GM23338 (cell line): ENCODE data around the gene AIG1. TPM values are rescaled to one million over a fixed set of nuclear protein-coding genes. Genes with fewer than 3 reads are reported as not detected.
A peak's percentile ranks its signal among the peaks of the same experiment; 100 is the strongest.

Source experiments
- ATAC-seq: fragments of 200-7000 bp; cut with Tn5 transposase; 3 replicates; pipeline ENCODE4 v1.9.1; 2020
- DNase-seq: peaks from one replicate; pipeline ENCODE4 v3.0.0-alpha.2; 2015; ENCODE audit warnings: low spot score
- H2AFZ ChIP-seq: fragments of 200-600 bp; sonication (generic); 2 replicates; pipeline ENCODE4 v1.8.0; 2016; ENCODE audit warnings: antibody characterized with exemption, mild to moderate bottlenecking, moderate library complexity
- H3F3A ChIP-seq: fragments of 200-600 bp; sonication (generic); replicated peaks from 2 replicates; pipeline ENCODE4 v1.8.0; 2017; ENCODE audit warnings: antibody characterized with exemption, mixed run types, low read depth
- H3K27ac ChIP-seq: fragments of 200-600 bp; sonication (generic); 2 replicates; pipeline ENCODE4 v1.6.1; 2016; ENCODE audit warnings: low read depth
- H3K27me3 ChIP-seq: fragments of 200-600 bp; sonication (generic); 2 replicates; pipeline ENCODE4 v1.8.0; 2016; ENCODE audit warnings: mild to moderate bottlenecking, mixed run types, moderate library complexity; ENCODE audit not compliant: insufficient read depth
- H3K36me3 ChIP-seq: fragments of 200-600 bp; sonication (generic); 2 replicates; pipeline ENCODE4 v1.8.0; 2016; ENCODE audit warnings: mild to moderate bottlenecking; ENCODE audit not compliant: insufficient read depth
- H3K4me1 ChIP-seq: fragments of 200-600 bp; sonication (generic); 2 replicates; pipeline ENCODE4 v1.8.0; 2016; ENCODE audit warnings: mild to moderate bottlenecking, moderate library complexity; ENCODE audit not compliant: insufficient read depth
- H3K4me2 ChIP-seq: fragments of 200-600 bp; sonication (generic); 2 replicates; pipeline ENCODE4 v1.7.1; 2017; ENCODE audit warnings: mixed run types
- H3K4me3 ChIP-seq: fragments of 200-600 bp; sonication (generic); 2 replicates; pipeline ENCODE4 v1.6.1; 2016; ENCODE audit warnings: mixed run types
- H3K79me2 ChIP-seq: fragments of 200-600 bp; sonication (generic); replicated peaks from 2 replicates; pipeline ENCODE4 v1.8.0; 2017; ENCODE audit warnings: mild to moderate bottlenecking; ENCODE audit not compliant: insufficient read depth
- H3K9me2 ChIP-seq: fragments of 200-600 bp; sonication (generic); 2 replicates; pipeline ENCODE4 v1.8.0; 2017; ENCODE audit not compliant: insufficient read depth
- H4K20me1 ChIP-seq: fragments of 200-600 bp; sonication (generic); replicated peaks from 2 replicates; pipeline ENCODE4 v1.8.0; 2017; ENCODE audit warnings: mild to moderate bottlenecking; ENCODE audit not compliant: insufficient read depth
- H3K27ac Mint-ChIP-seq: 2 replicates; pipeline ENCODE4 v1.8.0; 2020; ENCODE audit warnings: inconsistent platforms, mild to moderate bottlenecking, moderate library complexity, mixed read lengths
- H3K27me3 Mint-ChIP-seq: 3 replicates; pipeline ENCODE4 v1.8.0; 2022; ENCODE audit warnings: low read depth, mild to moderate bottlenecking, moderate library complexity, mixed read lengths, inconsistent platforms; ENCODE audit not compliant: insufficient read depth, poor library complexity
- H3K36me3 Mint-ChIP-seq: 3 replicates; pipeline ENCODE4 v1.8.0; 2021; ENCODE audit warnings: low read depth, mild to moderate bottlenecking, inconsistent platforms, moderate library complexity, mixed read lengths
- H3K4me1 Mint-ChIP-seq: 3 replicates; pipeline ENCODE4 v1.8.0; 2020; ENCODE audit warnings: mild to moderate bottlenecking, inconsistent platforms, mixed read lengths
- H3K4me3 Mint-ChIP-seq: 3 replicates; pipeline ENCODE4 v1.8.0; 2021; ENCODE audit warnings: moderate library complexity, mild to moderate bottlenecking, inconsistent platforms, mixed read lengths
- H3K9me3 Mint-ChIP-seq: 3 replicates; pipeline ENCODE4 v1.8.0; 2020; ENCODE audit warnings: moderate library complexity, mild to moderate bottlenecking, inconsistent platforms, mixed read lengths
- CREB1 ChIP-seq: fragments of 250-450 bp; sonication (Bioruptor Pico); IDR thresholded peaks from 2 replicates; pipeline ENCODE4 v1.5.0; 2020; ENCODE audit warnings: low read depth, mild to moderate bottlenecking, moderate library complexity
- EZH2 ChIP-seq: fragments of 200-600 bp; sonication (generic); IDR thresholded peaks from one replicate; pipeline ENCODE4 v1.8.0; 2017; ENCODE audit warnings: antibody characterized with exemption, mild to moderate bottlenecking, low read depth; ENCODE audit not compliant: unreplicated experiment
- EZH2phosphoT487 ChIP-seq: fragments of 200-600 bp; sonication (generic); IDR thresholded peaks from one replicate; pipeline ENCODE4 v1.8.1; 2018; ENCODE audit warnings: antibody characterized with exemption; ENCODE audit not compliant: unreplicated experiment
- JUNB ChIP-seq: IDR thresholded peaks from one replicate; pipeline ENCODE4 v1.6.1; 2016; ENCODE audit warnings: antibody characterized with exemption; ENCODE audit not compliant: unreplicated experiment
- NANOG ChIP-seq: IDR thresholded peaks from 2 replicates; pipeline ENCODE4 v1.6.1; 2016; ENCODE audit warnings: antibody characterized with exemption, borderline replicate concordance
- POLR2AphosphoS5 ChIP-seq: IDR thresholded peaks from 2 replicates; pipeline ENCODE4 v1.6.1; 2016; ENCODE audit warnings: antibody characterized with exemption, low read depth
- ZNF114 ChIP-seq: fragments of 250-450 bp; sonication (Bioruptor Pico); IDR thresholded peaks from 2 replicates; pipeline ENCODE4 v1.5.0; 2020; ENCODE audit warnings: mild to moderate bottlenecking, moderate library complexity
- ZNF331 ChIP-seq: fragments of 250-450 bp; sonication (Bioruptor Pico); IDR thresholded peaks from 2 replicates; pipeline ENCODE4 v1.5.0; 2020; ENCODE audit warnings: low read depth, mild to moderate bottlenecking, moderate library complexity
- polyA plus RNA-seq: library from polyadenylated mRNA; unstranded; fragments of >200 nt; fragmentation: Nextera tagmentation; extraction: Ambion mirVana; gene quantifications from 2 replicates; pipeline ENCODE4 v1.2.1, GENCODE V29; 2016
- total RNA-seq: library from RNA; depleted of rRNA; stranded (reverse); fragments of >200 nt; shearing (Covaris generic); gene quantifications from 2 replicates; pipeline ENCODE4 v1.2.3, GENCODE V29; 2014
- TF ChIP-seq, protein P1 (sequence below), 2 experiments: fragments of 200-600 bp in 1 of 2; sonication (generic) in 1 of 2; conservative IDR thresholded peaks; 2 replicates each; pipeline versions ENCODE4 v1.5.1 to v1.6.1; 2016 to 2017; ENCODE audit warnings: antibody characterized with exemption in 2 of 2, low read depth in 2 of 2, mild to moderate bottlenecking in 2 of 2, moderate library complexity in 1 of 2
- TF ChIP-seq, protein P2 (sequence below): IDR thresholded peaks from 2 replicates; pipeline ENCODE4 v1.6.1; 2016; ENCODE audit warnings: antibody characterized with exemption
- TF ChIP-seq, protein P3 (sequence below): IDR thresholded peaks from one replicate; pipeline ENCODE4 v1.6.1; 2018; ENCODE audit warnings: antibody characterized with exemption; ENCODE audit not compliant: unreplicated experiment

Gene AIG1
- total and polyA plus RNA-seq, 2 experiments from 2014 or later, result 65.2 to 88.4 TPM

DNA sequence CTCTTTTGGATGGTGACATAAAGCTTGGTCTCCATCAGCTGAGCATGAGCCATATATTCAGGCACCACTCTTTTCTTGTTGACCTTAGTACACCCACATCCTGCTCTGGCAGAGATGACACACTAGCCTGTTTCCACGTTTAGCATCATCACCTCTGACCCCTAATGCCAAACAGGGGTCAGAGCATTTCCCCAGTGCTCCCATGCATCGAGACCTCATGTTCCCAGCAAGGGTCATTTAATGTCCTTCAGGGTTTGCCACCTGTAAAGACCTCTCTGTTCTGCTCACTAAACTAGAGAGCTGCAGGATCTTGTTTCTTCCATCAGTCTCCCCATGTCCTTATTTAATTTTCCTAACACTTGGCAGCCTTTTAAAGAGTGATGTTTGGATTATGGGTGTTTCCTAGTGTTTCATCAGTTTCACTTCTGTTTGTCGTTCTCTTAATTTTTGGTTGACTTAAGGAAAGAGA, 97.5 kb downstream of the AIG1 start:
- Histone ChIP-seq H3K79me2 (0 out of 2 replicates have a peak, but pooled peaks cover 2% of the 10 kb centered on the region), H3K27ac (no peak overlapping the region), H2AFZ (no peak overlapping the region), H4K20me1 (0 out of 2 replicates have a peak, but pooled peaks cover 3% of the 10 kb centered on the region), H3K27me3 (no peaks in the 10 kb centered on the region), H3K4me1 (peaks cover 9% of the 10 kb centered on the region; the same call in 1 of the 2 replicates), H3F3A (no peaks in the 10 kb centered on the region), H3K36me3 (no peaks in the 10 kb centered on the region), H3K4me2 (no peak overlapping the region), H3K9me2 (no peaks in the 10 kb centered on the region), H3K4me3 (no peak overlapping the region)
- no peak for ATAC-seq
- H3K27ac Mint-ChIP-seq, result no peak overlapping the region
- H3K27me3 Mint-ChIP-seq, result no peaks in the 10 kb centered on the region
- no peaks in the 10 kb centered on the region for H3K36me3 Mint-ChIP-seq
- no peak for DNase-seq
- no peak overlapping the region for H3K4me3 Mint-ChIP-seq
- H3K4me1 Mint-ChIP-seq, result peaks cover 2% of the 10 kb centered on the region; the same call in 1 of the 3 replicates
- TF ChIP-seq, protein P1, sequence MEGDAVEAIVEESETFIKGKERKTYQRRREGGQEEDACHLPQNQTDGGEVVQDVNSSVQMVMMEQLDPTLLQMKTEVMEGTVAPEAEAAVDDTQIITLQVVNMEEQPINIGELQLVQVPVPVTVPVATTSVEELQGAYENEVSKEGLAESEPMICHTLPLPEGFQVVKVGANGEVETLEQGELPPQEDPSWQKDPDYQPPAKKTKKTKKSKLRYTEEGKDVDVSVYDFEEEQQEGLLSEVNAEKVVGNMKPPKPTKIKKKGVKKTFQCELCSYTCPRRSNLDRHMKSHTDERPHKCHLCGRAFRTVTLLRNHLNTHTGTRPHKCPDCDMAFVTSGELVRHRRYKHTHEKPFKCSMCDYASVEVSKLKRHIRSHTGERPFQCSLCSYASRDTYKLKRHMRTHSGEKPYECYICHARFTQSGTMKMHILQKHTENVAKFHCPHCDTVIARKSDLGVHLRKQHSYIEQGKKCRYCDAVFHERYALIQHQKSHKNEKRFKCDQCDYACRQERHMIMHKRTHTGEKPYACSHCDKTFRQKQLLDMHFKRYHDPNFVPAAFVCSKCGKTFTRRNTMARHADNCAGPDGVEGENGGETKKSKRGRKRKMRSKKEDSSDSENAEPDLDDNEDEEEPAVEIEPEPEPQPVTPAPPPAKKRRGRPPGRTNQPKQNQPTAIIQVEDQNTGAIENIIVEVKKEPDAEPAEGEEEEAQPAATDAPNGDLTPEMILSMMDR (conservative IDR thresholded peaks at IDR 0.05; ENCODE audit: low read depth in 2 of 2), result no peak
- no peak for TF ChIP-seq EZH2phosphoT487
- TF ChIP-seq EZH2, result no peak
- TF ChIP-seq, protein P2, sequence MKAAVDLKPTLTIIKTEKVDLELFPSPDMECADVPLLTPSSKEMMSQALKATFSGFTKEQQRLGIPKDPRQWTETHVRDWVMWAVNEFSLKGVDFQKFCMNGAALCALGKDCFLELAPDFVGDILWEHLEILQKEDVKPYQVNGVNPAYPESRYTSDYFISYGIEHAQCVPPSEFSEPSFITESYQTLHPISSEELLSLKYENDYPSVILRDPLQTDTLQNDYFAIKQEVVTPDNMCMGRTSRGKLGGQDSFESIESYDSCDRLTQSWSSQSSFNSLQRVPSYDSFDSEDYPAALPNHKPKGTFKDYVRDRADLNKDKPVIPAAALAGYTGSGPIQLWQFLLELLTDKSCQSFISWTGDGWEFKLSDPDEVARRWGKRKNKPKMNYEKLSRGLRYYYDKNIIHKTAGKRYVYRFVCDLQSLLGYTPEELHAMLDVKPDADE, result no peak
- TF ChIP-seq JUNB, result no peak
- no peak for TF ChIP-seq CREB1 (CRISPR knock-in tag)
- TF ChIP-seq ZNF114 (CRISPR knock-in tag), result no peak
- no peaks in the 10 kb centered on the region for H3K9me3 Mint-ChIP-seq

DNA sequence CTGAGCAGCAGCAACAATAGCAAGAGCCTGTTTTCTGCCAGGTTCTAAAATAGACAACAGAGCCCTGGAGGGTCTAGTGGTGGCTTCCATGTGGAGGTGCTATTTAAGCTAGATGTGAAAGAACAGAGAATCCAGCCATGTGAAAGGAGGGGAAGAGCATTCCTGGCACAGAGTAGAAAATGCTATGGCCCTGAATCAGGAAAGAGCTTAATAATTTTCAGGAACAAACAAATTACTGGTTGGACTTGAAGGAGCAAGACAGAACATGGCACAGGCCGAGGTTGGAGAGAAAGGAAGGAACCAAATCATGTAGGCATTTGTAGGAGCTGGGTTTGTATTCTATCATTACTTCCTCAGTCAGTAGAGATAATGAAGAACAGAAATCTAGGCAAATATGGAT, 98.3 kb downstream of the AIG1 start:
- Mint-ChIP-seq H3K27me3 (no peaks in the 10 kb centered on the region), H3K4me3 (no peak overlapping the region), H3K36me3 (no peaks in the 10 kb centered on the region), H3K9me3 (no peaks in the 10 kb centered on the region), H3K27ac (peak overlapping the region; percentile 61; the same call in 1 of the 2 replicates), H3K4me1 (peaks cover 2% of the 10 kb centered on the region; the same call in 1 of the 3 replicates)
- H3K4me3 ChIP-seq, result no peak overlapping the region
- H2AFZ ChIP-seq, result no peak overlapping the region
- no peaks in the 10 kb centered on the region for H3K27me3 ChIP-seq
- H3K4me1 ChIP-seq, result peaks cover 9% of the 10 kb centered on the region; the same call in 1 of the 2 replicates
- H3K27ac ChIP-seq, result no peak overlapping the region
- 0 out of 2 replicates have a peak, but pooled peaks cover 2% of the 10 kb centered on the region for H3K79me2 ChIP-seq
- 0 out of 2 replicates have a peak, but pooled peaks cover 3% of the 10 kb centered on the region for H4K20me1 ChIP-seq
- H3K9me2 ChIP-seq, result no peaks in the 10 kb centered on the region
- ATAC-seq (no peak), DNase-seq (no peak)
- TF ChIP-seq, protein P2, result no peak
- TF ChIP-seq ZNF114 (CRISPR knock-in tag) (no peak), CREB1 (CRISPR knock-in tag) (no peak), POLR2AphosphoS5 (no peak), EZH2 (no peak), JUNB (no peak), NANOG (no peak), ZNF331 (CRISPR knock-in tag) (no peak)
- TF ChIP-seq, protein P1 (conservative IDR thresholded peaks at IDR 0.05; ENCODE audit: low read depth in 2 of 2), result no peak
- TF ChIP-seq, protein P3, sequence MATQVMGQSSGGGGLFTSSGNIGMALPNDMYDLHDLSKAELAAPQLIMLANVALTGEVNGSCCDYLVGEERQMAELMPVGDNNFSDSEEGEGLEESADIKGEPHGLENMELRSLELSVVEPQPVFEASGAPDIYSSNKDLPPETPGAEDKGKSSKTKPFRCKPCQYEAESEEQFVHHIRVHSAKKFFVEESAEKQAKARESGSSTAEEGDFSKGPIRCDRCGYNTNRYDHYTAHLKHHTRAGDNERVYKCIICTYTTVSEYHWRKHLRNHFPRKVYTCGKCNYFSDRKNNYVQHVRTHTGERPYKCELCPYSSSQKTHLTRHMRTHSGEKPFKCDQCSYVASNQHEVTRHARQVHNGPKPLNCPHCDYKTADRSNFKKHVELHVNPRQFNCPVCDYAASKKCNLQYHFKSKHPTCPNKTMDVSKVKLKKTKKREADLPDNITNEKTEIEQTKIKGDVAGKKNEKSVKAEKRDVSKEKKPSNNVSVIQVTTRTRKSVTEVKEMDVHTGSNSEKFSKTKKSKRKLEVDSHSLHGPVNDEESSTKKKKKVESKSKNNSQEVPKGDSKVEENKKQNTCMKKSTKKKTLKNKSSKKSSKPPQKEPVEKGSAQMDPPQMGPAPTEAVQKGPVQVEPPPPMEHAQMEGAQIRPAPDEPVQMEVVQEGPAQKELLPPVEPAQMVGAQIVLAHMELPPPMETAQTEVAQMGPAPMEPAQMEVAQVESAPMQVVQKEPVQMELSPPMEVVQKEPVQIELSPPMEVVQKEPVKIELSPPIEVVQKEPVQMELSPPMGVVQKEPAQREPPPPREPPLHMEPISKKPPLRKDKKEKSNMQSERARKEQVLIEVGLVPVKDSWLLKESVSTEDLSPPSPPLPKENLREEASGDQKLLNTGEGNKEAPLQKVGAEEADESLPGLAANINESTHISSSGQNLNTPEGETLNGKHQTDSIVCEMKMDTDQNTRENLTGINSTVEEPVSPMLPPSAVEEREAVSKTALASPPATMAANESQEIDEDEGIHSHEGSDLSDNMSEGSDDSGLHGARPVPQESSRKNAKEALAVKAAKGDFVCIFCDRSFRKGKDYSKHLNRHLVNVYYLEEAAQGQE, result no peak
- no peaks in the 10 kb centered on the region for H3F3A ChIP-seq
- no peak overlapping the region for H3K4me2 ChIP-seq
- no peaks in the 10 kb centered on the region for H3K36me3 ChIP-seq
